H9 (cell line): ENCODE results near the gene ZBTB7A. TPM values are rescaled to one million over a fixed set of nuclear protein-coding genes. Genes with fewer than 3 reads are reported as not detected.

Source experiments
- DNase-seq: peaks from one replicate; pipeline ENCODE4 v3.0.0-alpha.2; 2017
- H2AFZ ChIP-seq: one replicate; pipeline ENCODE4 v1.6.1; 2013; ENCODE audit warnings: mild to moderate bottlenecking, low read length, control low read depth, moderate library complexity
- H2AK5ac ChIP-seq: 2 replicates; pipeline ENCODE4 v1.6.1; 2013; ENCODE audit warnings: low read length, control low read depth, mixed read lengths; ENCODE audit not compliant: insufficient read length
- H2BK120ac ChIP-seq: one replicate; pipeline ENCODE4 v1.6.1; 2013; ENCODE audit warnings: low read depth, mild to moderate bottlenecking, low read length, control low read depth, inconsistent platforms; ENCODE audit not compliant: poor library complexity, severe bottlenecking
- H2BK12ac ChIP-seq: 2 replicates; pipeline ENCODE4 v1.6.1; 2013; ENCODE audit warnings: low read length, control low read depth, mixed read lengths, low read depth; ENCODE audit not compliant: insufficient read length
- H2BK15ac ChIP-seq: 2 replicates; pipeline ENCODE4 v1.6.1; 2013; ENCODE audit warnings: low read depth, low read length, control low read depth
- H2BK20ac ChIP-seq: one replicate; pipeline ENCODE4 v1.6.1; 2013; ENCODE audit warnings: low read depth, mild to moderate bottlenecking, low read length, control low read depth, inconsistent platforms; ENCODE audit not compliant: poor library complexity, severe bottlenecking
- H2BK5ac ChIP-seq: 2 replicates; pipeline ENCODE4 v1.6.1; 2013; ENCODE audit warnings: low read length, control low read depth, mixed read lengths; ENCODE audit not compliant: insufficient read length
- H3K14ac ChIP-seq: 2 replicates; pipeline ENCODE4 v1.6.1; 2013; ENCODE audit warnings: low read length, control low read depth; ENCODE audit not compliant: insufficient read depth
- H3K18ac ChIP-seq: 2 replicates; pipeline ENCODE4 v1.6.1; 2013; ENCODE audit warnings: low read depth, mild to moderate bottlenecking, mixed read lengths, low read length, control low read depth; ENCODE audit not compliant: insufficient read length
- H3K23ac ChIP-seq: 2 replicates; pipeline ENCODE4 v1.6.1; 2013; ENCODE audit warnings: low read length, control low read depth, mixed read lengths, low read depth; ENCODE audit not compliant: insufficient read length
- H3K23me2 ChIP-seq: 2 replicates; pipeline ENCODE4 v1.6.1; 2013; ENCODE audit warnings: low read depth, mild to moderate bottlenecking, mixed read lengths, low read length, control low read depth; ENCODE audit not compliant: insufficient read length, poor library complexity, severe bottlenecking
- H3K27ac ChIP-seq: 2 replicates; pipeline ENCODE4 v1.5.1; 2013; ENCODE audit warnings: low read length, control low read depth, mixed read lengths, low read depth; ENCODE audit not compliant: insufficient read length
- H3K27me3 ChIP-seq: 2 replicates; pipeline ENCODE4 v1.6.1; 2013; ENCODE audit warnings: low read length, control low read depth, inconsistent platforms; ENCODE audit not compliant: insufficient read depth
- H3K4ac ChIP-seq: 2 replicates; pipeline ENCODE4 v1.6.1; 2013; ENCODE audit warnings: low read depth, mild to moderate bottlenecking, control low read depth, inconsistent platforms, low read length, moderate library complexity
- H3K4me1 ChIP-seq: 2 replicates; pipeline ENCODE4 v1.6.1; 2013; ENCODE audit warnings: low read length, control low read depth, inconsistent platforms; ENCODE audit not compliant: insufficient read depth
- H3K4me2 ChIP-seq: 2 replicates; pipeline ENCODE4 v1.6.1; 2013; ENCODE audit warnings: low read length, control low read depth, mixed read lengths; ENCODE audit not compliant: insufficient read length, insufficient read depth
- H3K56ac ChIP-seq: 2 replicates; pipeline ENCODE4 v1.6.1; 2013; ENCODE audit warnings: low read depth, mild to moderate bottlenecking, mixed read lengths, low read length, control low read depth; ENCODE audit not compliant: insufficient read length
- H3K79me1 ChIP-seq: 2 replicates; pipeline ENCODE4 v1.6.1; 2013; ENCODE audit warnings: low read depth, mild to moderate bottlenecking, moderate library complexity, low read length, control low read depth, inconsistent platforms; ENCODE audit not compliant: insufficient read depth, poor library complexity, severe bottlenecking
- H3K79me2 ChIP-seq: 2 replicates; pipeline ENCODE4 v1.6.1; 2013; ENCODE audit warnings: low read length, control low read depth, inconsistent platforms; ENCODE audit not compliant: insufficient read depth
- H3K9ac ChIP-seq: 2 replicates; pipeline ENCODE4 v1.6.1; 2013; ENCODE audit warnings: low read length, control low read depth, mixed read lengths; ENCODE audit not compliant: insufficient read length; ENCODE audit errors: extremely low read depth
- H3K9me3 ChIP-seq: one replicate; pipeline ENCODE4 v1.6.1; 2013; ENCODE audit warnings: low read depth, low read length, inconsistent platforms; ENCODE audit not compliant: control insufficient read depth
- H3T11ph ChIP-seq: one replicate; pipeline ENCODE4 v1.6.1; 2013; ENCODE audit warnings: mild to moderate bottlenecking, low read length, control low read depth, inconsistent platforms
- H4K20me1 ChIP-seq: one replicate; pipeline ENCODE4 v1.6.1; 2013; ENCODE audit not compliant: control insufficient read depth, insufficient read length, insufficient read depth
- H4K5ac ChIP-seq: 2 replicates; pipeline ENCODE4 v1.6.1; 2013; ENCODE audit warnings: low read depth, mild to moderate bottlenecking, mixed read lengths, low read length, control low read depth; ENCODE audit not compliant: insufficient read length
- H4K8ac ChIP-seq: replicated peaks from 2 replicates; pipeline ENCODE4 v1.6.1; 2013; ENCODE audit warnings: low read length, control low read depth, mixed read lengths, low read depth; ENCODE audit not compliant: insufficient read length
- H4K91ac ChIP-seq: 2 replicates; pipeline ENCODE4 v1.6.1; 2013; ENCODE audit warnings: low read depth, mild to moderate bottlenecking, moderate library complexity, mixed read lengths, low read length, control low read depth; ENCODE audit not compliant: insufficient read length
- H3K27ac Mint-ChIP-seq, 3 experiments: 2 replicates in 2 of 3; 3 replicates in 1 of 3; pipeline ENCODE4 v1.8.0; 2020 to 2021; ENCODE audit warnings: mixed read lengths in 3 of 3, mild to moderate bottlenecking in 1 of 3, moderate library complexity in 1 of 3
- H3K27me3 Mint-ChIP-seq: 2 replicates; pipeline ENCODE4 v1.8.0; 2021; ENCODE audit warnings: low read depth, mild to moderate bottlenecking, moderate library complexity, mixed read lengths
- H3K36me3 Mint-ChIP-seq, 3 experiments: 2 replicates in 2 of 3; 3 replicates in 1 of 3; pipeline ENCODE4 v1.8.0; 2020 to 2021; ENCODE audit warnings: low read depth in 3 of 3, mixed read lengths in 3 of 3; ENCODE audit not compliant: insufficient read depth in 1 of 3
- H3K4me1 Mint-ChIP-seq, 2 experiments: 2 replicates each; pipeline ENCODE4 v1.8.0; 2020; ENCODE audit warnings: mixed read lengths in 2 of 2
- H3K4me3 Mint-ChIP-seq, 2 experiments: 2 replicates in 1 of 2; 3 replicates in 1 of 2; pipeline ENCODE4 v1.8.0; 2020 to 2021; ENCODE audit warnings: mild to moderate bottlenecking in 2 of 2, mixed read lengths in 2 of 2, moderate library complexity in 1 of 2
- H3K9me3 Mint-ChIP-seq, 2 experiments: 2 replicates in 1 of 2; 3 replicates in 1 of 2; pipeline ENCODE4 v1.8.0; 2020; ENCODE audit warnings: mild to moderate bottlenecking in 2 of 2, mixed read lengths in 2 of 2, moderate library complexity in 1 of 2
- CTCF ChIP-seq: fragments of 200-600 bp; sonication (generic); conservative IDR thresholded peaks from 3 replicates; pipeline ENCODE4 v1.8.0; 2021; ENCODE audit warnings: antibody characterized with exemption, mild to moderate bottlenecking
- WGBS: extraction: QIAGEN DNeasy Blood & Tissue Kit; methylation state at CpG from one replicate; pipeline ENCODE4 v1.1.7; 2013; ENCODE audit warnings: missing lambda C conversion rate, low lambda C conversion rate, mixed read lengths; ENCODE audit not compliant: insufficient read length; ENCODE audit errors: extremely low coverage; 5-methylcytosine and 5-hydroxymethylcytosine counted together
- total RNA-seq: library from RNA; stranded (reverse); gene quantifications from 2 replicates; pipeline ENCODE4 v1.2.1, GENCODE V29; 2021

The ZBTB7A gene
- total RNA-seq, 1 experiment from 2014 or later: 24.9 TPM

DNA sequence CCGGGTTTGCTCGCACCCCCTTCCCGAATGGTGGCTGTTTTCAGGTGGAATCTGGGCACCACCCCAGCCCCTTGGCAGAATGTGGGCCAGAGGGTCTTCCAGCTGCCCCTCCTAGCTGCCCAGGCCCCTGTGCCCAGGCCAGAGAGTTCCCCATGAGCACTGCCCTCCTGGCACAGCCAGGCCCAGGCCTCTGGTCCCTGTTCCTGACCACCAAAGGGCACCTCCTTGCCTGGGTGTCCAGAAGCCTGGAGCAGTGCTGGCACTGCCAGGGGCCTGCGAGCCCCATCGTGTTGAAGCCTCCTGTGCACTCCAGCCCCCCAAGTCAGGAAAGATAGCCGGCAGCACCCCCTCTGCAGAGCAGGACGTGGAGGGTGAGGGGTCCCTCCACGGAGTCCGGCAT lies 35.7 kb downstream of the ZBTB7A start:
- H2BK20ac ChIP-seq: no peak overlapping the region
- H3K56ac ChIP-seq: no peak overlapping the region
- H4K20me1 ChIP-seq: no peaks in the 10 kb centered on the region
- no peak overlapping the region for H3K14ac ChIP-seq
- H3K79me1 ChIP-seq: no peaks in the 10 kb centered on the region
- H3K4me2 ChIP-seq: no peak overlapping the region
- H4K5ac ChIP-seq: no peak overlapping the region
- no peak for TF ChIP-seq CTCF
- no peak overlapping the region for H3K23ac ChIP-seq
- peaks cover 5% of the 10 kb centered on the region for H3K9me3 ChIP-seq
- no peak overlapping the region for H3K27ac ChIP-seq
- H4K8ac ChIP-seq: no peak overlapping the region
- Mint-ChIP-seq H3K36me3 (peaks cover 6 to 38% (median 31%) of the 10 kb centered on the region in 3 experiments; a peak in 6 of 7 replicates), H3K4me1 (no peaks in the 10 kb centered on the region), H3K9me3 (no peaks in the 10 kb centered on the region), H3K4me3 (no peak overlapping the region), H3K27me3 (no peaks in the 10 kb centered on the region), H3K27ac (peak overlapping the region in 1 of 3 experiments; percentile 72; a peak in 1 of 7 replicates)
- no peak overlapping the region for H4K91ac ChIP-seq
- no peak overlapping the region for H2AFZ ChIP-seq
- H2BK15ac ChIP-seq: no peak overlapping the region
- H2BK5ac ChIP-seq: no peak overlapping the region
- H3K79me2 ChIP-seq: no peaks in the 10 kb centered on the region
- H2BK120ac ChIP-seq: no peak overlapping the region
- H3K4ac ChIP-seq: no peak overlapping the region
- no peak overlapping the region for H2AK5ac ChIP-seq
- H3K9ac ChIP-seq: no peak overlapping the region
- DNase-seq: no peak
- no peaks in the 10 kb centered on the region for H3K23me2 ChIP-seq
- no peak overlapping the region for H3K18ac ChIP-seq
- no peaks in the 10 kb centered on the region for H3K4me1 ChIP-seq
- H2BK12ac ChIP-seq: no peak overlapping the region
- no peaks in the 10 kb centered on the region for H3K27me3 ChIP-seq
- WGBS: no CpG with 5 or more reads among the region's 9 CpGs
- no peak overlapping the region for H3T11ph ChIP-seq
